Amygdala (tissue), 56 donors: Measurements from ENCODE around the gene SLC51A.

ENCODE experiments used
- DNase-seq, 56 donors: peaks; one replicate each; lab custom pipeline; 2025; lab: John Stamatoyannopoulos, UW

SLC51A gene

DNA sequence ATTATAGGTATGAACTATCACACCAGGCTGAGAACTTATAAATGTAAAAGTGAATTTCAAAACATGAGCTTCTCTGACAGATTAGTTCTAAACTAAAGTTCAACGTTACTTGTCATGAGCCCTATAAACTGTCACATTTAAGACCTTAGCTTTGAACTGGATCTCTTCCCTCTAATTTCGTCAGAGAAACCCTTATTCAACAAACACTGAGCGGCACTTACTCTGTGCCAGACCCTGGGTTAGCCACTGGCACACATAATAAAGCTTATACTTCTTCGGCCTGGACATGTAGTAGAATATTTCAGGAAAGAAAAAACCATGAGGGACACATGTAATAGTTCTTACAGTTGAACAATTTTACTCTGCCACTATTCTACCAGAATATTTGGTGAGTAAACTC, 65.6 kb downstream of the SLC51A start:
- DNase-seq, result peak in 1 of 56 donors; percentile 2
